ENCODE measurements around the gene LMAN2. TPM values are rescaled to one million over a fixed set of nuclear protein-coding genes. Genes with fewer than 3 reads are reported as not detected.

LMAN2 gene
- polyA plus RNA-seq, 1 donor (not counting 4 experiments of a cell fraction or from before 2014, with no cell fraction given), result 105 TPM

- Histone ChIP-seq H3K4me1 (ENCODE audit: control insufficient read depth, extremely low read depth, insufficient read depth, low read length) (no peaks in the 10 kb centered on the region), H3K4me2 (ENCODE audit: control insufficient read depth, extremely low read depth, insufficient read depth, low read depth, low read length) (no peak overlapping the region), H3K9me3 (ENCODE audit: control insufficient read depth, low read depth, low read length) (no peaks in the 10 kb centered on the region), H3K9ac (ENCODE audit: control insufficient read depth, extremely low read depth, insufficient read depth, low read length) (no peak overlapping the region), H3K9me1 (ENCODE audit: control insufficient read depth, extremely low read depth, insufficient read depth, low read length) (peaks cover 3% of the 10 kb centered on the region), H2AFZ (ENCODE audit: control insufficient read depth, low read length) (no peak overlapping the region), H4K20me1 (ENCODE audit: control insufficient read depth, extremely low read depth, insufficient read depth, low read length) (no peaks in the 10 kb centered on the region), H3K36me3 (ENCODE audit: control insufficient read depth in 2 of 2, extremely low read depth in 1 of 2, insufficient read depth in 2 of 2, low read length in 2 of 2) (peaks cover 0 to 3% of the 10 kb centered on the region in 2 experiments), H3K79me2 (ENCODE audit: control insufficient read depth, insufficient read depth, low read length) (no peaks in the 10 kb centered on the region), H3K27me3 (ENCODE audit: control insufficient read depth, extremely low read depth, insufficient read depth, low read length) (no peaks in the 10 kb centered on the region), H3K4me3 (ENCODE audit: control insufficient read depth in 2 of 3, extremely low read depth in 1 of 3, insufficient read depth in 2 of 3, low read depth in 1 of 3, low read length in 3 of 3) (no peak overlapping the region), H3K27ac (ENCODE audit: control insufficient read depth, insufficient read depth, low read length) (no peak overlapping the region)
- FAIRE-seq, result no peak
- dilution Hi-C loops (cut with MboI; ENCODE audit: extremely low pct_ligation_motif_present, low sequenced_read_pairs), result no loop called here
- TF ChIP-seq CTCF (optimal IDR thresholded peaks at IDR 0.05 in 1 of 3, IDR thresholded peaks at IDR 0.05 in 1 of 3, conservative IDR thresholded peaks at IDR 0.05 in 1 of 3; ENCODE audit: extremely low read depth in 1 of 3, insufficient read depth in 2 of 3, low read length in 3 of 3) (no peak), EZH2 (IDR thresholded peaks at IDR 0.05; ENCODE audit: low read length) (no peak)
- DNase-seq (ENCODE audit: low read depth, low spot score), result no peak
Measured at GRCh38 chr5:177320879-177321278, 30.6 kb downstream of the LMAN2 start.

- H3K9me3 ChIP-seq (ENCODE audit: control insufficient read depth, low read depth, low read length), result no peaks in the 10 kb centered on the region
- peaks cover 3% of the 10 kb centered on the region for H3K9me1 ChIP-seq (ENCODE audit: control insufficient read depth, extremely low read depth, insufficient read depth, low read length)
- H3K9ac ChIP-seq (ENCODE audit: control insufficient read depth, extremely low read depth, insufficient read depth, low read length), result no peak overlapping the region
- no peaks in the 10 kb centered on the region for H3K27me3 ChIP-seq (ENCODE audit: control insufficient read depth, extremely low read depth, insufficient read depth, low read length)
- dilution Hi-C loops (cut with MboI; ENCODE audit: extremely low pct_ligation_motif_present, low sequenced_read_pairs), result no loop called here
- TF ChIP-seq CTCF (optimal IDR thresholded peaks at IDR 0.05 in 1 of 3, IDR thresholded peaks at IDR 0.05 in 1 of 3, conservative IDR thresholded peaks at IDR 0.05 in 1 of 3; ENCODE audit: extremely low read depth in 1 of 3, insufficient read depth in 2 of 3, low read length in 3 of 3) (no peak), EZH2 (IDR thresholded peaks at IDR 0.05; ENCODE audit: low read length) (no peak)
- FAIRE-seq, result no peak
- no peak overlapping the region for H2AFZ ChIP-seq (ENCODE audit: control insufficient read depth, low read length)
- H3K79me2 ChIP-seq (ENCODE audit: control insufficient read depth, insufficient read depth, low read length), result no peaks in the 10 kb centered on the region
- peaks cover 0 to 3% of the 10 kb centered on the region in 2 experiments for H3K36me3 ChIP-seq (ENCODE audit: control insufficient read depth in 2 of 2, extremely low read depth in 1 of 2, insufficient read depth in 2 of 2, low read length in 2 of 2)
- no peak overlapping the region for H3K4me3 ChIP-seq (ENCODE audit: control insufficient read depth in 2 of 3, extremely low read depth in 1 of 3, insufficient read depth in 2 of 3, low read depth in 1 of 3, low read length in 3 of 3)
- H4K20me1 ChIP-seq (ENCODE audit: control insufficient read depth, extremely low read depth, insufficient read depth, low read length), result no peaks in the 10 kb centered on the region
- no peak overlapping the region for H3K27ac ChIP-seq (ENCODE audit: control insufficient read depth, insufficient read depth, low read length)
- no peaks in the 10 kb centered on the region for H3K4me1 ChIP-seq (ENCODE audit: control insufficient read depth, extremely low read depth, insufficient read depth, low read length)
- no peak for DNase-seq (ENCODE audit: low read depth, low spot score)
- H3K4me2 ChIP-seq (ENCODE audit: control insufficient read depth, extremely low read depth, insufficient read depth, low read depth, low read length), result no peak overlapping the region
Measured at GRCh38 chr5:177319913-177320588, 31.4 kb downstream of the LMAN2 start.
